Endothelial cell of umbilical vein (primary cell): ENCODE measurements around the gene CLPX. TPM values are rescaled to one million over a fixed set of nuclear protein-coding genes. Genes with fewer than 3 reads are reported as not detected.

Experiments used
- BruUV-seq: library from RNA; stranded (reverse); fragments of 400-500 nt; replicated peaks from 2 replicates; lab custom pipeline; 2021; lab: Mats Ljungman, UMichigan
- CTCF ChIA-PET: fragments of 300-600, 350-600 bp; sonication (Branson Sonifier 250); formaldehyde crosslinking; loops from one replicate; lab custom pipeline; 2021; ENCODE audit warnings: antibody characterized with exemption, inconsistent platforms; lab: Charles Lee
- POLR2A ChIA-PET: fragments of 300-600, 350-600 bp; sonication (Branson Sonifier 250); formaldehyde crosslinking; loops from one replicate; lab custom pipeline; 2021; ENCODE audit warnings: antibody characterized with exemption, inconsistent platforms; lab: Charles Lee
- DNase-seq: peaks from one replicate; pipeline ENCODE4 v3.0.0-alpha.2; 2011; ENCODE audit warnings: low read depth, low spot score
- FAIRE-seq: peaks from 2 replicates; lab custom pipeline; 2011; peaks lifted over from hg19 to GRCh38; lab: Jason Lieb, UNC
- H2AFZ ChIP-seq: 2 replicates; pipeline ENCODE4 v1.6.0; 2012; ENCODE audit warnings: low read depth, low read length, control low read depth, inconsistent platforms
- H3K27ac ChIP-seq: 2 replicates; pipeline ENCODE4 v1.5.1; 2011; ENCODE audit warnings: low read depth, mild to moderate bottlenecking, control low read depth, low read length, moderate library complexity; ENCODE audit not compliant: insufficient read depth
- H3K27me3 ChIP-seq, 2 experiments: 2 replicates each; pipeline versions ENCODE4 v1.6.0 to v1.6.1; 2011; ENCODE audit warnings: low read length in 2 of 2, mixed read lengths in 1 of 2; ENCODE audit not compliant: control insufficient read depth in 2 of 2, insufficient read depth in 2 of 2
- H3K36me3 ChIP-seq, 2 experiments: 2 replicates in 1 of 2; 3 replicates in 1 of 2; pipeline ENCODE4 v1.5.1; 2011; ENCODE audit warnings: low read length in 2 of 2, mild to moderate bottlenecking in 1 of 2, moderate library complexity in 1 of 2; ENCODE audit not compliant: control insufficient read depth in 2 of 2, insufficient read depth in 2 of 2; ENCODE audit errors: extremely low read depth in 1 of 2
- H3K4me1 ChIP-seq: 3 replicates; pipeline ENCODE4 v1.5.1; 2011; ENCODE audit warnings: mild to moderate bottlenecking, low read length; ENCODE audit not compliant: control insufficient read depth, insufficient read depth; ENCODE audit errors: extremely low read depth
- H3K4me2 ChIP-seq: 2 replicates; pipeline ENCODE4 v1.6.1; 2011; ENCODE audit warnings: low read length, control low read depth, mixed read lengths; ENCODE audit not compliant: insufficient read depth
- H3K4me3 ChIP-seq, 3 experiments: fragments of 200-600 bp in 1 of 3; sonication (generic), shearing (Covaris generic) in 1 of 3; replicated peaks in 1 of 3; 2 replicates each; pipeline ENCODE4 v1.5.1; 2011 to 2016; ENCODE audit warnings: control low read depth in 3 of 3, low read length in 3 of 3, mild to moderate bottlenecking in 2 of 3, inconsistent platforms in 1 of 3, low read depth in 1 of 3, moderate library complexity in 1 of 3; ENCODE audit not compliant: insufficient read depth in 1 of 3
- H3K79me2 ChIP-seq: 2 replicates; pipeline ENCODE4 v1.6.0; 2012; ENCODE audit warnings: low read length, inconsistent platforms; ENCODE audit not compliant: control insufficient read depth, insufficient read depth
- H3K9ac ChIP-seq: replicated peaks from 2 replicates; pipeline ENCODE3; 2011; ENCODE audit warnings: low read length, control low read depth; ENCODE audit not compliant: insufficient read depth; ENCODE audit errors: extremely low read depth
- H3K9me1 ChIP-seq: replicated peaks from 3 replicates; pipeline ENCODE4 v1.6.0; 2011; ENCODE audit warnings: mild to moderate bottlenecking, low read length; ENCODE audit not compliant: control insufficient read depth, insufficient read depth; ENCODE audit errors: extremely low read depth
- H3K9me3 ChIP-seq: replicated peaks from 2 replicates; pipeline ENCODE4 v1.5.1; 2012; ENCODE audit warnings: low read length, inconsistent platforms; ENCODE audit not compliant: control insufficient read depth, insufficient read depth
- H4K20me1 ChIP-seq: replicated peaks from 2 replicates; pipeline ENCODE3; 2011; ENCODE audit warnings: mild to moderate bottlenecking, low read length; ENCODE audit not compliant: control insufficient read depth, insufficient read depth; ENCODE audit errors: extremely low read depth
- EZH2 ChIP-seq: IDR thresholded peaks from 2 replicates; pipeline ENCODE4 v1.6.1; 2012; ENCODE audit warnings: borderline replicate concordance, low read depth, mild to moderate bottlenecking, moderate library complexity, low read length, inconsistent platforms; ENCODE audit not compliant: severe bottlenecking
- FOS ChIP-seq: IDR thresholded peaks from 2 replicates; pipeline ENCODE4 v1.6.1; 2011; ENCODE audit warnings: mild to moderate bottlenecking, low read length, moderate library complexity, borderline replicate concordance; ENCODE audit not compliant: insufficient read depth
- GATA2 ChIP-seq: IDR thresholded peaks from 2 replicates; pipeline ENCODE4 v1.7.0; 2011; ENCODE audit warnings: low read depth, mild to moderate bottlenecking, moderate library complexity, mixed read lengths, low read length; ENCODE audit not compliant: insufficient read length, insufficient read depth
- JUN ChIP-seq: IDR thresholded peaks from 2 replicates; pipeline ENCODE4 v1.6.1; 2011; ENCODE audit warnings: borderline replicate concordance, low read depth; ENCODE audit not compliant: insufficient read length, insufficient read depth
- MAX ChIP-seq: IDR thresholded peaks from 2 replicates; pipeline ENCODE4 v1.6.1; 2011; ENCODE audit not compliant: insufficient read depth, insufficient read length
- MYC ChIP-seq: IDR thresholded peaks from one replicate; pipeline ENCODE4 v1.6.1; 2011; ENCODE audit warnings: mild to moderate bottlenecking, low read depth, low read length
- POLR2A ChIP-seq: IDR thresholded peaks from 2 replicates; pipeline ENCODE4 v1.6.1; 2012; ENCODE audit warnings: low read depth, mild to moderate bottlenecking, control low read depth, low read length
- POLR2AphosphoS5 ChIP-seq: IDR thresholded peaks from 2 replicates; pipeline ENCODE4 v1.6.1; 2012; ENCODE audit warnings: low read depth, mild to moderate bottlenecking, control low read depth, low read length, moderate library complexity; ENCODE audit not compliant: insufficient read depth
- dilution Hi-C: fragments of 300-500 bp; cut with MboI; formaldehyde crosslinking; loops from one replicate; pipeline ENCODE4 v1.15.0; 2019; ENCODE audit warnings: low sequenced_read_pairs; ENCODE audit not compliant: extremely low pct_ligation_motif_present
- intact Hi-C: fragments of 100-400 bp; cut with micrococcal nuclease; formaldehyde crosslinking; loops from one replicate; pipeline ENCODE4 v1.10.0; 2022
- polyA plus RNA-seq, 4 experiments: library from polyadenylated mRNA; depleted of rRNA in 3 of 4; stranded (reverse) in 3 of 4; unstranded in 1 of 4; fragments of >200 nt; gene quantifications; 2 replicates each; pipeline versions ENCODE4 v1.2.1 to v1.2.3, GENCODE V29; 2011 to 2012; ENCODE audit warnings: missing spikeins in 1 of 4
- total RNA-seq: library from RNA; stranded (reverse); gene quantifications from 2 replicates; pipeline ENCODE4 v1.2.3, GENCODE V29; 2021
- TF ChIP-seq, protein P1 (sequence below), 2 donors: IDR thresholded peaks; 1 replicate in 1 of 2; 2 replicates in 1 of 2; pipeline ENCODE4 v1.5.1; 2011; ENCODE audit warnings: low read length in 2 of 2, mild to moderate bottlenecking in 2 of 2, moderate library complexity in 2 of 2, control low read depth in 1 of 2, inconsistent platforms in 1 of 2, low read depth in 1 of 2; ENCODE audit not compliant: insufficient read depth in 1 of 2; ENCODE audit errors: extremely low read depth in 1 of 2

The CLPX gene
- total and polyA plus RNA-seq, 2 donors (not counting 3 experiments of a cell fraction or from before 2014, with no cell fraction given) = 11.1 to 41.4 TPM

- no peak overlapping the region for H3K4me3 ChIP-seq
- dilution Hi-C loops (no loop called here), intact Hi-C loops (no loop called here)
- no peak overlapping the region for H2AFZ ChIP-seq
- no peaks in the 10 kb centered on the region for H3K27me3 ChIP-seq
- no peaks in the 10 kb centered on the region for H4K20me1 ChIP-seq
- peaks cover 10% of the 10 kb centered on the region for H3K4me1 ChIP-seq
- DNase-seq (no peak), FAIRE-seq (no peak)
- no peak for TF ChIP-seq FOS
- no peak for TF ChIP-seq POLR2A
- no peak for TF ChIP-seq POLR2AphosphoS5
- TF ChIP-seq EZH2 = no peak
- TF ChIP-seq, protein P1, sequence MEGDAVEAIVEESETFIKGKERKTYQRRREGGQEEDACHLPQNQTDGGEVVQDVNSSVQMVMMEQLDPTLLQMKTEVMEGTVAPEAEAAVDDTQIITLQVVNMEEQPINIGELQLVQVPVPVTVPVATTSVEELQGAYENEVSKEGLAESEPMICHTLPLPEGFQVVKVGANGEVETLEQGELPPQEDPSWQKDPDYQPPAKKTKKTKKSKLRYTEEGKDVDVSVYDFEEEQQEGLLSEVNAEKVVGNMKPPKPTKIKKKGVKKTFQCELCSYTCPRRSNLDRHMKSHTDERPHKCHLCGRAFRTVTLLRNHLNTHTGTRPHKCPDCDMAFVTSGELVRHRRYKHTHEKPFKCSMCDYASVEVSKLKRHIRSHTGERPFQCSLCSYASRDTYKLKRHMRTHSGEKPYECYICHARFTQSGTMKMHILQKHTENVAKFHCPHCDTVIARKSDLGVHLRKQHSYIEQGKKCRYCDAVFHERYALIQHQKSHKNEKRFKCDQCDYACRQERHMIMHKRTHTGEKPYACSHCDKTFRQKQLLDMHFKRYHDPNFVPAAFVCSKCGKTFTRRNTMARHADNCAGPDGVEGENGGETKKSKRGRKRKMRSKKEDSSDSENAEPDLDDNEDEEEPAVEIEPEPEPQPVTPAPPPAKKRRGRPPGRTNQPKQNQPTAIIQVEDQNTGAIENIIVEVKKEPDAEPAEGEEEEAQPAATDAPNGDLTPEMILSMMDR (IDR thresholded peaks at IDR 0.05; ENCODE audit: extremely low read depth in 1 of 2, insufficient read depth in 1 of 2, low read depth in 1 of 2, low read length in 2 of 2) = no peak
- no peak for TF ChIP-seq MYC
- no peak for TF ChIP-seq MAX
- TF ChIP-seq GATA2 = no peak
- TF ChIP-seq JUN = no peak
- ChIA-PET CTCF (no interaction called here), POLR2A (no interaction called here)
- no peak overlapping the region for H3K4me2 ChIP-seq
- H3K79me2 ChIP-seq = peaks cover 23% of the 10 kb centered on the region
- no TSS peak for BruUV-seq
- H3K9me3 ChIP-seq = no peaks in the 10 kb centered on the region
- H3K27ac ChIP-seq = no peak overlapping the region
- peaks cover 12 to 17% of the 10 kb centered on the region in 2 experiments for H3K36me3 ChIP-seq
- no peak overlapping the region for H3K9ac ChIP-seq
- H3K9me1 ChIP-seq = no peaks in the 10 kb centered on the region
Observed at GRCh38 chr15:65130941-65131340, 54.2 kb downstream of the CLPX start.
